ENCODE measurements around the gene C6orf141. TPM values are rescaled to one million over a fixed set of nuclear protein-coding genes. Genes with fewer than 3 reads are reported as not detected.

The C6orf141 gene
- total RNA-seq, 4 donors from 2014 or later, result 0.88 to 18.1 (median 3.5) TPM

- H3K4me1 ChIP-seq, result no peaks in the 10 kb centered on the region
- H3K27ac ChIP-seq, result no peak overlapping the region
- no peaks in the 10 kb centered on the region for H3K9me3 ChIP-seq
- no peak overlapping the region for H3K4me3 ChIP-seq
- no peak for DNase-seq
- TF ChIP-seq POLR2A (IDR thresholded peaks at IDR 0.05) (no peak), CTCF (IDR thresholded peaks at IDR 0.05) (no peak)
- H3K27me3 ChIP-seq, result no peaks in the 10 kb centered on the region
- intact Hi-C loops (cut with DNase I; ENCODE audit: low total_unique reads), result no loop called here
- H3K36me3 ChIP-seq, result no peaks in the 10 kb centered on the region
These were observed 2.9 kb downstream of the C6orf141 start for GRCh38 chr6:49553384-49553783.

GRCh38 chr6:49555951-49556350 lies 5.5 kb downstream of the C6orf141 start:
- TF ChIP-seq CTCF (IDR thresholded peaks at IDR 0.05) (no peak), POLR2A (IDR thresholded peaks at IDR 0.05) (no peak)
- Histone ChIP-seq H3K9me3 (no peaks in the 10 kb centered on the region), H3K36me3 (no peaks in the 10 kb centered on the region), H3K4me3 (no peak overlapping the region), H3K27ac (no peak overlapping the region), H3K4me1 (no peaks in the 10 kb centered on the region), H3K27me3 (no peaks in the 10 kb centered on the region)
- intact Hi-C loops (cut with DNase I; ENCODE audit: low total_unique reads), result no loop called here
- no peak for DNase-seq

- no peaks in the 10 kb centered on the region for H3K27me3 ChIP-seq
- H3K4me1 ChIP-seq, result no peaks in the 10 kb centered on the region
- H3K9me3 ChIP-seq, result no peaks in the 10 kb centered on the region
- no peak overlapping the region for H3K4me3 ChIP-seq
- H3K27ac ChIP-seq, result no peak overlapping the region
- DNase-seq, result no peak
- TF ChIP-seq POLR2A (IDR thresholded peaks at IDR 0.05), result no peak
- TF ChIP-seq CTCF (IDR thresholded peaks at IDR 0.05), result no peak
- intact Hi-C loops (cut with DNase I; ENCODE audit: low total_unique reads), result no loop called here
- no peaks in the 10 kb centered on the region for H3K36me3 ChIP-seq
These were observed 6.0 kb downstream of the C6orf141 start for GRCh38 chr6:49556429-49556837.

- H3K36me3 ChIP-seq, result no peaks in the 10 kb centered on the region
- H3K4me1 ChIP-seq, result no peaks in the 10 kb centered on the region
- no peaks in the 10 kb centered on the region for H3K27me3 ChIP-seq
- H3K27ac ChIP-seq, result no peak overlapping the region
- no peak overlapping the region for H3K4me3 ChIP-seq
- intact Hi-C loops (cut with DNase I; ENCODE audit: low total_unique reads), result no loop called here
- DNase-seq, result no peak
- no peaks in the 10 kb centered on the region for H3K9me3 ChIP-seq
- TF ChIP-seq CTCF (IDR thresholded peaks at IDR 0.05) (no peak), POLR2A (IDR thresholded peaks at IDR 0.05) (no peak)
These were observed 6.7 kb downstream of the C6orf141 start for GRCh38 chr6:49557177-49557576.

GRCh38 chr6:49558238-49558637 lies 7.8 kb downstream of the C6orf141 start:
- TF ChIP-seq POLR2A (IDR thresholded peaks at IDR 0.05), result no peak
- no peak for TF ChIP-seq CTCF (IDR thresholded peaks at IDR 0.05)
- Histone ChIP-seq H3K4me3 (no peak overlapping the region), H3K27me3 (no peaks in the 10 kb centered on the region), H3K27ac (no peak overlapping the region), H3K4me1 (no peaks in the 10 kb centered on the region), H3K36me3 (no peaks in the 10 kb centered on the region), H3K9me3 (no peaks in the 10 kb centered on the region)
- DNase-seq, result no peak
- intact Hi-C loops (cut with DNase I; ENCODE audit: low total_unique reads), result no loop called here

All from uterus (tissue), 4 donors.